Hepatocyte (in vitro differentiated cells): Measurements from ENCODE around the gene FSCN2.
A peak's percentile ranks its signal among the peaks of the same experiment; 100 is the strongest.

Source experiments
- CTCF ChIP-seq: fragments of 200-600 bp; sonication (generic); IDR thresholded peaks from 2 replicates; pipeline ENCODE4 v1.5.1; 2016; ENCODE audit warnings: antibody characterized with exemption, mild to moderate bottlenecking; ENCODE audit not compliant: poor library complexity
- EZH2 ChIP-seq: fragments of 200-600 bp; sonication (generic); IDR thresholded peaks from 2 replicates; pipeline ENCODE4 v1.6.1; 2016; ENCODE audit warnings: antibody characterized with exemption, mild to moderate bottlenecking, borderline replicate concordance
- EZH2phosphoT487 ChIP-seq: fragments of 200-600 bp; sonication (generic); IDR thresholded peaks from one replicate; pipeline ENCODE4 v1.6.1; 2018; ENCODE audit warnings: antibody characterized with exemption, mild to moderate bottlenecking, low read depth, moderate library complexity; ENCODE audit not compliant: unreplicated experiment, severe bottlenecking

DNA sequence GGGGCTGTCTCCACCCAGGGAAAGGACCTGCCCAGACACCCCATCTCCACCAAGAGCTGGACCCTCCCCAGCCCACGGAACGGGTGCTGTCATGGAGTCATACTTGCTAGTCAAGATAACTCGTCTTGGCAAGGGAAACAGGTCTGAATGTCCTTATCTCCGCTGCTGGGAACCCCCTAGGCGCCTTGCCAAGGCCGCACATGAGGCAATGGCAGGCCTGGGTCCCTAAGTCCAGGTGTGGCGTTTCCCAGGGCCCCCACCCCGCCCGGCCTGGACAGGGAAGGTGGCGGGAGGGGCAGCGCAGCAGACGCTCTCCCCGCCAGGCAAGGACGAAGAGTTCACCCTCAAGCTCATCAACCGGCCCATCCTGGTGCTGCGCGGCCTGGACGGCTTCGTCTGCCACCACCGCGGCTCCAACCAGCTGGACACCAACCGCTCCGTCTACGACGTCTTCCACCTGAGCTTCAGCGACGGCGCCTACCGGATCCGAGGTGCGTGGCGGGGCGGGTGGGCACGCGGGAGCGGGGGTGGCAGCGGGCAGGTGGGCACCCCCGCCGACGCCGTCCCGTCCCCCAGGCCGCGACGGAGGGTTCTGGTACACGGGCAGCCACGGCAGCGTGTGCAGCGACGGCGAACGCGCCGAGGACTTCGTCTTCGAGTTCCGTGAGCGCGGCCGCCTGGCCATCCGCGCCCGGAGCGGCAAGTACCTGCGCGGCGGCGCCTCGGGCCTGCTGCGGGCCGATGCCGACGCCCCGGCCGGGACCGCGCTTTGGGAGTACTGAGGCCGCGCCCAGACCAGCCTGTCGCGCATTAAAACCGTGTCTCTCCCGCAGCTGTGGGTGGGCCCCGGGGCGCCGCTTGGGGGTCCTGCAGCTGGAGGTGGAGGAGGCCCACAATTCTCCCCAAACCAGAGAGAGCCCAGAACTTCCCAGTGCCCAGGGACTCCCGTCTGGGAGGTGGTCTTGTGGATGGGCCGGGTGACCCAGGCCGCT lies 8.4 kb downstream of the FSCN2 start:
- TF ChIP-seq CTCF (no peak), EZH2 (peak; percentile 44), EZH2phosphoT487 (no peak)
